Activated CD8-positive, alpha-beta memory T cell treated with anti-CD3 and anti-CD28 coated beads, Interleukin-2, amount 50 U/mL, for 1 hour (primary cell): Measurements from ENCODE around the gene CDKN2AIP.

ENCODE experiments used
- DNase-seq: peaks from one replicate; pipeline ENCODE4 v3.0.0-alpha.2; 2020; ENCODE audit errors: extremely low read depth

Gene CDKN2AIP

DNA sequence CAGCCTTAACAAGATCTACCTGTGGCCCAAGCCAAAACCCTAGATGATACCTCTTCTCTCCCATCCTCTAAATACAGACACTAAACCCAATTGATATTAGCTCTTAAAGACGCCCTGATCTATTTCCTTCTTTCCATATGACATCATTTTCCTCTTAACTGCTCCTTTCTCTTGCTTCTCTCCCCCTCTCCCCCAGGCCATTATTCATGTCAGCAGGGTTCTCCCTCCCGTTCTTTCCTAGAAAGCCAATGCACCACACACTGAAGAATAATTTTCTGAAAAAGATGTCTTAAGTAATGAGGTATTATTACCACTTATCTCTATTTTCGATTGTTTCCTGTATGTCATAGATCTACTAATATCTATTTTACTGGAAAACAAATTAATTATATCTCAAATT lies 50.7 kb downstream of the CDKN2AIP start:
- DNase-seq = no peak
